Measurements from ENCODE around the gene FANCC.

- no peak for TF ChIP-seq PHF20 (CRISPR knock-in tag; IDR thresholded peaks at IDR 0.05)
- no peak for TF ChIP-seq EP300 (IDR thresholded peaks at IDR 0.05; ENCODE audit: low read depth in 2 of 2, low read length in 2 of 2)
- no peak for TF ChIP-seq EP300 (CRISPR knock-in tag; IDR thresholded peaks at IDR 0.05; ENCODE audit: borderline replicate concordance)
- TF ChIP-seq, protein P1, sequence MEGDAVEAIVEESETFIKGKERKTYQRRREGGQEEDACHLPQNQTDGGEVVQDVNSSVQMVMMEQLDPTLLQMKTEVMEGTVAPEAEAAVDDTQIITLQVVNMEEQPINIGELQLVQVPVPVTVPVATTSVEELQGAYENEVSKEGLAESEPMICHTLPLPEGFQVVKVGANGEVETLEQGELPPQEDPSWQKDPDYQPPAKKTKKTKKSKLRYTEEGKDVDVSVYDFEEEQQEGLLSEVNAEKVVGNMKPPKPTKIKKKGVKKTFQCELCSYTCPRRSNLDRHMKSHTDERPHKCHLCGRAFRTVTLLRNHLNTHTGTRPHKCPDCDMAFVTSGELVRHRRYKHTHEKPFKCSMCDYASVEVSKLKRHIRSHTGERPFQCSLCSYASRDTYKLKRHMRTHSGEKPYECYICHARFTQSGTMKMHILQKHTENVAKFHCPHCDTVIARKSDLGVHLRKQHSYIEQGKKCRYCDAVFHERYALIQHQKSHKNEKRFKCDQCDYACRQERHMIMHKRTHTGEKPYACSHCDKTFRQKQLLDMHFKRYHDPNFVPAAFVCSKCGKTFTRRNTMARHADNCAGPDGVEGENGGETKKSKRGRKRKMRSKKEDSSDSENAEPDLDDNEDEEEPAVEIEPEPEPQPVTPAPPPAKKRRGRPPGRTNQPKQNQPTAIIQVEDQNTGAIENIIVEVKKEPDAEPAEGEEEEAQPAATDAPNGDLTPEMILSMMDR (CRISPR knock-in tag; IDR thresholded peaks at IDR 0.05): no peak
- TF ChIP-seq PAXIP1 (CRISPR knock-in tag; conservative IDR thresholded peaks at IDR 0.05): no peak
- TF ChIP-seq KDM4B (CRISPR knock-in tag; IDR thresholded peaks at IDR 0.05): no peak
- TF ChIP-seq RXRA (CRISPR knock-in tag; IDR thresholded peaks at IDR 0.05): no peak
- no peak for TF ChIP-seq ZNF431 (CRISPR knock-in tag; IDR thresholded peaks at IDR 0.05; ENCODE audit: borderline replicate concordance, low read depth)
- no peak for TF ChIP-seq ZBTB33 (CRISPR knock-in tag; IDR thresholded peaks at IDR 0.05)
- no peak for TF ChIP-seq POLR2A (IDR thresholded peaks at IDR 0.05; ENCODE audit: insufficient read depth in 1 of 2, low read depth in 2 of 2, low read length in 2 of 2)
- no peak for TF ChIP-seq SOX6 (IDR thresholded peaks at IDR 0.05)
- no peak for TF ChIP-seq SOX6 (CRISPR knock-in tag; IDR thresholded peaks at IDR 0.05)
These were observed 131.6 kb downstream of the FANCC start for GRCh38 chr9:95185956-95186355.
